GM10266 (cell line): ENCODE data around the gene ITGAL.
"Not testable (repeated sequence)": the region's sequence is repeated elsewhere in the genome, so short reads cannot be mapped to it uniquely, and the experiment has no call there.

ENCODE experiments used
- DNase-seq: peaks from one replicate; pipeline ENCODE4 v3.0.0; 2012; ENCODE audit errors: extremely low spot score
- CTCF ChIP-seq: IDR thresholded peaks from 2 replicates; pipeline ENCODE4 v1.5.1; 2012; ENCODE audit warnings: mild to moderate bottlenecking, low read depth; ENCODE audit not compliant: control insufficient read depth, insufficient read depth; ENCODE audit errors: missing control alignments

ITGAL gene

GRCh38 chr16:30474074-30474452 is 1.5 kb downstream of the ITGAL start:
- DNase-seq = no peak
- TF ChIP-seq CTCF = no peak

GRCh38 chr16:30474684-30475083 is 2.1 kb downstream of the ITGAL start:
- TF ChIP-seq CTCF = no peak
- no peak for DNase-seq

GRCh38 chr16:30476991-30477390 is 4.4 kb downstream of the ITGAL start:
- TF ChIP-seq CTCF = no peak
- no peak for DNase-seq

GRCh38 chr16:30477773-30478172 is 5.2 kb downstream of the ITGAL start:
- DNase-seq = not testable (repeated sequence)

- no peak for TF ChIP-seq CTCF
- no peak for DNase-seq
Measured at GRCh38 chr16:30478766-30479478, 6.4 kb downstream of the ITGAL start.

GRCh38 chr16:30481381-30481780 is 8.8 kb downstream of the ITGAL start:
- no peak for DNase-seq
- TF ChIP-seq CTCF = no peak

GRCh38 chr16:30482366-30482765 is 9.8 kb downstream of the ITGAL start:
- no peak for TF ChIP-seq CTCF
- no peak for DNase-seq

- TF ChIP-seq CTCF = no peak
- no peak for DNase-seq
Measured at GRCh38 chr16:30484887-30485286, 12.3 kb downstream of the ITGAL start.
